ENCODE results near the gene LARGE1. TPM values are rescaled to one million over a fixed set of nuclear protein-coding genes. Genes with fewer than 3 reads are reported as not detected.

Gene LARGE1
- total RNA-seq, 1 donor from 2014 or later = 81.2 TPM

- TF ChIP-seq CTCF (IDR thresholded peaks at IDR 0.05; ENCODE audit: partially characterized antibody, unreplicated experiment) = no peak
- Mint-ChIP-seq H3K4me1 (ENCODE audit: low read depth, unreplicated experiment) (peaks cover 39% of the 10 kb centered on the region), H3K4me3 (ENCODE audit: unreplicated experiment) (no peak overlapping the region), H3K36me3 (ENCODE audit: unreplicated experiment) (peaks cover 11% of the 10 kb centered on the region), H3K9me3 (ENCODE audit: unreplicated experiment) (peaks cover 11% of the 10 kb centered on the region), H3K27me3 (ENCODE audit: unreplicated experiment) (peaks cover 1% of the 10 kb centered on the region), H3K27ac (ENCODE audit: unreplicated experiment) (peak overlapping the region; percentile 11)
- no peak for DNase-seq
These were observed 102.7 kb downstream of the LARGE1 start for GRCh38 chr22:33817512-33818127.

GRCh38 chr22:33812360-33812977 lies 107.8 kb downstream of the LARGE1 start:
- peak overlapping the region; percentile 93 for H3K27ac Mint-ChIP-seq (ENCODE audit: unreplicated experiment)
- H3K36me3 Mint-ChIP-seq (ENCODE audit: unreplicated experiment) = peaks cover 11% of the 10 kb centered on the region
- peaks cover 56% of the 10 kb centered on the region for H3K4me1 Mint-ChIP-seq (ENCODE audit: low read depth, unreplicated experiment)
- H3K27me3 Mint-ChIP-seq (ENCODE audit: unreplicated experiment) = peaks cover 6% of the 10 kb centered on the region
- H3K9me3 Mint-ChIP-seq (ENCODE audit: unreplicated experiment) = peaks cover 21% of the 10 kb centered on the region
- no peak for TF ChIP-seq CTCF (IDR thresholded peaks at IDR 0.05; ENCODE audit: partially characterized antibody, unreplicated experiment)
- peak overlapping the region; percentile 78 for H3K4me3 Mint-ChIP-seq (ENCODE audit: unreplicated experiment)
- peak; percentile 46 for DNase-seq

- peaks cover 9% of the 10 kb centered on the region for H3K36me3 Mint-ChIP-seq (ENCODE audit: unreplicated experiment)
- peaks cover 19% of the 10 kb centered on the region for H3K9me3 Mint-ChIP-seq (ENCODE audit: unreplicated experiment)
- peaks cover 6% of the 10 kb centered on the region for H3K27me3 Mint-ChIP-seq (ENCODE audit: unreplicated experiment)
- no peak for DNase-seq
- H3K27ac Mint-ChIP-seq (ENCODE audit: unreplicated experiment) = peak overlapping the region; percentile 93
- peaks cover 51% of the 10 kb centered on the region for H3K4me1 Mint-ChIP-seq (ENCODE audit: low read depth, unreplicated experiment)
- TF ChIP-seq CTCF (IDR thresholded peaks at IDR 0.05; ENCODE audit: partially characterized antibody, unreplicated experiment) = no peak
- H3K4me3 Mint-ChIP-seq (ENCODE audit: unreplicated experiment) = peak overlapping the region; percentile 70
These were observed 108.6 kb downstream of the LARGE1 start for GRCh38 chr22:33811686-33812085.

- peaks cover 6% of the 10 kb centered on the region for H3K27me3 Mint-ChIP-seq (ENCODE audit: unreplicated experiment)
- H3K27ac Mint-ChIP-seq (ENCODE audit: unreplicated experiment) = peak overlapping the region; percentile 93
- H3K9me3 Mint-ChIP-seq (ENCODE audit: unreplicated experiment) = peaks cover 15% of the 10 kb centered on the region
- no peak for TF ChIP-seq CTCF (IDR thresholded peaks at IDR 0.05; ENCODE audit: partially characterized antibody, unreplicated experiment)
- DNase-seq = no peak
- peaks cover 4% of the 10 kb centered on the region for H3K36me3 Mint-ChIP-seq (ENCODE audit: unreplicated experiment)
- peak overlapping the region; percentile 70 for H3K4me3 Mint-ChIP-seq (ENCODE audit: unreplicated experiment)
- peaks cover 51% of the 10 kb centered on the region for H3K4me1 Mint-ChIP-seq (ENCODE audit: low read depth, unreplicated experiment)
These were observed 109.1 kb downstream of the LARGE1 start for GRCh38 chr22:33811208-33811607.

GRCh38 chr22:33807470-33807869 lies 112.8 kb downstream of the LARGE1 start:
- no peak for TF ChIP-seq CTCF (IDR thresholded peaks at IDR 0.05; ENCODE audit: partially characterized antibody, unreplicated experiment)
- Mint-ChIP-seq H3K27ac (ENCODE audit: unreplicated experiment) (no peak overlapping the region), H3K4me3 (ENCODE audit: unreplicated experiment) (no peak overlapping the region), H3K9me3 (ENCODE audit: unreplicated experiment) (peaks cover 15% of the 10 kb centered on the region), H3K27me3 (ENCODE audit: unreplicated experiment) (peaks cover 4% of the 10 kb centered on the region), H3K4me1 (ENCODE audit: low read depth, unreplicated experiment) (peaks cover 32% of the 10 kb centered on the region), H3K36me3 (ENCODE audit: unreplicated experiment) (no peaks in the 10 kb centered on the region)
- no peak for DNase-seq

All from glutamatergic neuron (in vitro differentiated cells).